HepG2 (cell line): ENCODE measurements around the gene ASTN1. TPM values are rescaled to one million over a fixed set of nuclear protein-coding genes. Genes with fewer than 3 reads are reported as not detected.

Experiments
- BHLHE40 ChIP-seq: IDR thresholded peaks from 2 replicates; pipeline ENCODE4 v1.6.1; 2011; ENCODE audit warnings: low read length, improper control_type of control experiment
- EED ChIP-seq: sonication (generic); formaldehyde crosslinking; IDR thresholded peaks from 2 replicates; pipeline ENCODE4 v1.5.0; 2020; ENCODE audit warnings: mild to moderate bottlenecking, missing genetic modification reagents
- HNRNPL ChIP-seq: fragments of 200-400 bp; formaldehyde crosslinking; IDR thresholded peaks from 2 replicates; pipeline ENCODE4 v1.6.1; 2017; ENCODE audit warnings: mild to moderate bottlenecking, low read depth, low read length
- SAP130 ChIP-seq: IDR thresholded peaks from 2 replicates; pipeline ENCODE4 v1.6.1; 2016; ENCODE audit warnings: low read depth
- SOX5 ChIP-seq: IDR thresholded peaks from 2 replicates; pipeline ENCODE4 v1.6.1; 2016; ENCODE audit warnings: borderline replicate concordance
- ZNF263 ChIP-seq: sonication (generic); formaldehyde crosslinking; IDR thresholded peaks from 2 replicates; pipeline ENCODE4 v1.4.0; 2020; ENCODE audit warnings: missing genetic modification reagents
- ZNF282 ChIP-seq: fragments of 450-650 bp; IDR thresholded peaks from 2 replicates; pipeline ENCODE4 v1.6.1; 2018; ENCODE audit not compliant: partially characterized antibody
- ZNF614 ChIP-seq: IDR thresholded peaks from 2 replicates; pipeline ENCODE4 v1.6.1; 2018; ENCODE audit warnings: missing biosample characterization, missing genetic modification reagents, inconsistent platforms, borderline replicate concordance
- ZNF674 ChIP-seq: sonication (generic); formaldehyde crosslinking; IDR thresholded peaks from 2 replicates; pipeline ENCODE4 v1.5.0; 2020; ENCODE audit warnings: low read depth, mild to moderate bottlenecking, missing genetic modification reagents
- ZNF720 ChIP-seq: sonication (generic); formaldehyde crosslinking; IDR thresholded peaks from 2 replicates; pipeline ENCODE4 v1.4.0; 2020; ENCODE audit warnings: missing genetic modification reagents
- polyA plus RNA-seq, 8 experiments: library from polyadenylated mRNA; depleted of rRNA in 3 of 8; stranded (reverse) in 7 of 8; unstranded in 1 of 8; fragments of >200 nt; fragmentation: Illumina TruSeq in 4 of 8; extraction: Trizol in 4 of 8; gene quantifications; 2 replicates each; pipeline versions ENCODE4 v1.2.1 to v1.2.3, GENCODE V29; 2011 to 2016; ENCODE audit warnings: low read depth in 4 of 8, missing spikeins in 1 of 8, mixed read lengths in 1 of 8; ENCODE audit not compliant: insufficient read depth in 1 of 8
- total RNA-seq, 5 experiments: library from RNA; depleted of rRNA; stranded (reverse); fragments of >200 nt; fragmentation: Illumina TruSeq; extraction: Trizol; gene quantifications; 2 replicates each; pipeline ENCODE4 v1.2.3, GENCODE V29; 2016; ENCODE audit warnings: low read depth in 1 of 5
- TF ChIP-seq, protein P1 (sequence below): IDR thresholded peaks from 2 replicates; pipeline ENCODE4 v1.4.0; 2020; ENCODE audit warnings: mild to moderate bottlenecking, missing genetic modification reagents
- TF ChIP-seq, protein P2 (sequence below): sonication (generic); formaldehyde crosslinking; IDR thresholded peaks from 2 replicates; pipeline ENCODE4 v1.5.1; 2020; ENCODE audit warnings: mild to moderate bottlenecking, missing genetic modification reagents, moderate library complexity
- TF ChIP-seq, protein P3 (sequence below): sonication (generic); formaldehyde crosslinking; IDR thresholded peaks from 2 replicates; pipeline ENCODE4 v1.5.1; 2020; ENCODE audit warnings: missing genetic modification reagents, mild to moderate bottlenecking, borderline replicate concordance
- TF ChIP-seq, protein P4 (sequence below): IDR thresholded peaks from 2 replicates; pipeline ENCODE4 v1.6.1; 2018; ENCODE audit warnings: missing genetic modification reagents, mild to moderate bottlenecking, missing compliant biosample characterization
- TF ChIP-seq, protein P5 (sequence below): sonication (generic); formaldehyde crosslinking; IDR thresholded peaks from 2 replicates; pipeline ENCODE4 v1.5.0; 2020; ENCODE audit warnings: mild to moderate bottlenecking, missing genetic modification reagents
- TF ChIP-seq, protein P6 (sequence below): conservative IDR thresholded peaks from 2 replicates; pipeline ENCODE4 v1.6.1; 2018; ENCODE audit warnings: missing genetic modification reagents

The ASTN1 gene
- total and polyA plus RNA-seq, 2 of the 13 experiments (the other 11 are each of a cell fraction or from before 2014, with no cell fraction given) = not detected

DNA sequence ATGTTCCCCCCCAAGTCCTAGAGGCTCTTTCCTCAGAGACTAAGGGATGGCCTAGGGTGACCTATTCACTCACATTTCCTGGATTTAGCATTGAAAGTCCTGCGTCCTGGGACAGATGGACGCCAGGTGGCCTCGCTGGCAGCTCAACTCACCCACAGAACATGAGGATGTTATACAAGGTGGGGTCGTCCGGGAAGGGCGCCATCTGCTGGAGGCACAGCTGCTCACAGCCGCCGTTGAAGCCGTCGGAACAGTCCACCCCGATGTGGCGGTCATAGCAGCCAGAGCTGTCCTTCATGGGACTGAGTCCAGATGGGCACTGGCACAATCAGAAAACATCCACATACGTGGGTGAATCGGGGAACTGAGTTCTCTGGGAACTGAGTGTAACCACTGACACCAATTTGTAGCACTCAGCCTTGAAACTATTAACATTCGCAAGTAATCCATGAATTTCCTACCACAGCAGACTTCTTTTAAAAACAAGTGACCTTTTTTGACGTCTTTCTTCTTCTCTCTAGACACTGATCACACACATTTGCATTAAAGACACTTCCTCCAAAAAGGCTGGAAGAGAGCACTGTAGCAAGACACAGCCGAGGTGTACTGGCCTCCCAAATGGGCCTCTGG lies 215.4 kb downstream of the ASTN1 start (continued):
- TF ChIP-seq, protein P1, sequence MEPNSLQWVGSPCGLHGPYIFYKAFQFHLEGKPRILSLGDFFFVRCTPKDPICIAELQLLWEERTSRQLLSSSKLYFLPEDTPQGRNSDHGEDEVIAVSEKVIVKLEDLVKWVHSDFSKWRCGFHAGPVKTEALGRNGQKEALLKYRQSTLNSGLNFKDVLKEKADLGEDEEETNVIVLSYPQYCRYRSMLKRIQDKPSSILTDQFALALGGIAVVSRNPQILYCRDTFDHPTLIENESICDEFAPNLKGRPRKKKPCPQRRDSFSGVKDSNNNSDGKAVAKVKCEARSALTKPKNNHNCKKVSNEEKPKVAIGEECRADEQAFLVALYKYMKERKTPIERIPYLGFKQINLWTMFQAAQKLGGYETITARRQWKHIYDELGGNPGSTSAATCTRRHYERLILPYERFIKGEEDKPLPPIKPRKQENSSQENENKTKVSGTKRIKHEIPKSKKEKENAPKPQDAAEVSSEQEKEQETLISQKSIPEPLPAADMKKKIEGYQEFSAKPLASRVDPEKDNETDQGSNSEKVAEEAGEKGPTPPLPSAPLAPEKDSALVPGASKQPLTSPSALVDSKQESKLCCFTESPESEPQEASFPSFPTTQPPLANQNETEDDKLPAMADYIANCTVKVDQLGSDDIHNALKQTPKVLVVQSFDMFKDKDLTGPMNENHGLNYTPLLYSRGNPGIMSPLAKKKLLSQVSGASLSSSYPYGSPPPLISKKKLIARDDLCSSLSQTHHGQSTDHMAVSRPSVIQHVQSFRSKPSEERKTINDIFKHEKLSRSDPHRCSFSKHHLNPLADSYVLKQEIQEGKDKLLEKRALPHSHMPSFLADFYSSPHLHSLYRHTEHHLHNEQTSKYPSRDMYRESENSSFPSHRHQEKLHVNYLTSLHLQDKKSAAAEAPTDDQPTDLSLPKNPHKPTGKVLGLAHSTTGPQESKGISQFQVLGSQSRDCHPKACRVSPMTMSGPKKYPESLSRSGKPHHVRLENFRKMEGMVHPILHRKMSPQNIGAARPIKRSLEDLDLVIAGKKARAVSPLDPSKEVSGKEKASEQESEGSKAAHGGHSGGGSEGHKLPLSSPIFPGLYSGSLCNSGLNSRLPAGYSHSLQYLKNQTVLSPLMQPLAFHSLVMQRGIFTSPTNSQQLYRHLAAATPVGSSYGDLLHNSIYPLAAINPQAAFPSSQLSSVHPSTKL (CRISPR knock-in tag) = peak; percentile 33; the same call in 1 of the 2 replicates
- TF ChIP-seq SOX5 (CRISPR knock-in tag) (peak; percentile 11; the same call in 1 of the 2 replicates), ZNF614 (peak; percentile 63; the same call in 1 of the 2 replicates), ZNF282 (no peak), ZNF263 (CRISPR knock-in tag) (no peak), ZNF720 (CRISPR knock-in tag) (no peak), HNRNPL (no peak), EED (CRISPR knock-in tag) (no peak), ZNF674 (CRISPR knock-in tag) (no peak), SAP130 (CRISPR knock-in tag) (no peak), BHLHE40 (0 out of 2 replicates have a peak, but pooled peaks have one; percentile 9)
- TF ChIP-seq, protein P2, sequence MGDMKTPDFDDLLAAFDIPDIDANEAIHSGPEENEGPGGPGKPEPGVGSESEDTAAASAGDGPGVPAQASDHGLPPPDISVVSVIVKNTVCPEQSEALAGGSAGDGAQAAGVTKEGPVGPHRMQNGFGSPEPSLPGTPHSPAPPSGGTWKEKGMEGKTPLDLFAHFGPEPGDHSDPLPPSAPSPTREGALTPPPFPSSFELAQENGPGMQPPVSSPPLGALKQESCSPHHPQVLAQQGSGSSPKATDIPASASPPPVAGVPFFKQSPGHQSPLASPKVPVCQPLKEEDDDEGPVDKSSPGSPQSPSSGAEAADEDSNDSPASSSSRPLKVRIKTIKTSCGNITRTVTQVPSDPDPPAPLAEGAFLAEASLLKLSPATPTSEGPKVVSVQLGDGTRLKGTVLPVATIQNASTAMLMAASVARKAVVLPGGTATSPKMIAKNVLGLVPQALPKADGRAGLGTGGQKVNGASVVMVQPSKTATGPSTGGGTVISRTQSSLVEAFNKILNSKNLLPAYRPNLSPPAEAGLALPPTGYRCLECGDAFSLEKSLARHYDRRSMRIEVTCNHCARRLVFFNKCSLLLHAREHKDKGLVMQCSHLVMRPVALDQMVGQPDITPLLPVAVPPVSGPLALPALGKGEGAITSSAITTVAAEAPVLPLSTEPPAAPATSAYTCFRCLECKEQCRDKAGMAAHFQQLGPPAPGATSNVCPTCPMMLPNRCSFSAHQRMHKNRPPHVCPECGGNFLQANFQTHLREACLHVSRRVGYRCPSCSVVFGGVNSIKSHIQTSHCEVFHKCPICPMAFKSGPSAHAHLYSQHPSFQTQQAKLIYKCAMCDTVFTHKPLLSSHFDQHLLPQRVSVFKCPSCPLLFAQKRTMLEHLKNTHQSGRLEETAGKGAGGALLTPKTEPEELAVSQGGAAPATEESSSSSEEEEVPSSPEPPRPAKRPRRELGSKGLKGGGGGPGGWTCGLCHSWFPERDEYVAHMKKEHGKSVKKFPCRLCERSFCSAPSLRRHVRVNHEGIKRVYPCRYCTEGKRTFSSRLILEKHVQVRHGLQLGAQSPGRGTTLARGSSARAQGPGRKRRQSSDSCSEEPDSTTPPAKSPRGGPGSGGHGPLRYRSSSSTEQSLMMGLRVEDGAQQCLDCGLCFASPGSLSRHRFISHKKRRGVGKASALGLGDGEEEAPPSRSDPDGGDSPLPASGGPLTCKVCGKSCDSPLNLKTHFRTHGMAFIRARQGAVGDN (CRISPR knock-in tag) = peak; percentile 37
- TF ChIP-seq, protein P3, sequence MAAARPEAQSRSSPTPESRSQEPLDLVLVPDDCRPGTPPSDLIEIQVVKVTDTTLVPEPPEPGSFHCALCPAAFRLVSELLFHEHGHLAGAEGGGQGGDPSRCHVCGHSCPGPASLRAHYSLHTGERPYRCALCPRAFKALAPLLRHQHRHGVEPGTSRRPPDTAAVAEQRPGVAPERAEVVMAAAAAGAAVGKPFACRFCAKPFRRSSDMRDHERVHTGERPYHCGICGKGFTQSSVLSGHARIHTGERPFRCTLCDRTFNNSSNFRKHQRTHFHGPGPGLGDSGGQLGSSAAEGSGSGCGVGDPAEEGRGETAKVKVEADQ = no peak
- TF ChIP-seq, protein P4, sequence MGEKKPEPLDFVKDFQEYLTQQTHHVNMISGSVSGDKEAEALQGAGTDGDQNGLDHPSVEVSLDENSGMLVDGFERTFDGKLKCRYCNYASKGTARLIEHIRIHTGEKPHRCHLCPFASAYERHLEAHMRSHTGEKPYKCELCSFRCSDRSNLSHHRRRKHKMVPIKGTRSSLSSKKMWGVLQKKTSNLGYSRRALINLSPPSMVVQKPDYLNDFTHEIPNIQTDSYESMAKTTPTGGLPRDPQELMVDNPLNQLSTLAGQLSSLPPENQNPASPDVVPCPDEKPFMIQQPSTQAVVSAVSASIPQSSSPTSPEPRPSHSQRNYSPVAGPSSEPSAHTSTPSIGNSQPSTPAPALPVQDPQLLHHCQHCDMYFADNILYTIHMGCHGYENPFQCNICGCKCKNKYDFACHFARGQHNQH (CRISPR knock-in tag) = no peak
- TF ChIP-seq, protein P5, sequence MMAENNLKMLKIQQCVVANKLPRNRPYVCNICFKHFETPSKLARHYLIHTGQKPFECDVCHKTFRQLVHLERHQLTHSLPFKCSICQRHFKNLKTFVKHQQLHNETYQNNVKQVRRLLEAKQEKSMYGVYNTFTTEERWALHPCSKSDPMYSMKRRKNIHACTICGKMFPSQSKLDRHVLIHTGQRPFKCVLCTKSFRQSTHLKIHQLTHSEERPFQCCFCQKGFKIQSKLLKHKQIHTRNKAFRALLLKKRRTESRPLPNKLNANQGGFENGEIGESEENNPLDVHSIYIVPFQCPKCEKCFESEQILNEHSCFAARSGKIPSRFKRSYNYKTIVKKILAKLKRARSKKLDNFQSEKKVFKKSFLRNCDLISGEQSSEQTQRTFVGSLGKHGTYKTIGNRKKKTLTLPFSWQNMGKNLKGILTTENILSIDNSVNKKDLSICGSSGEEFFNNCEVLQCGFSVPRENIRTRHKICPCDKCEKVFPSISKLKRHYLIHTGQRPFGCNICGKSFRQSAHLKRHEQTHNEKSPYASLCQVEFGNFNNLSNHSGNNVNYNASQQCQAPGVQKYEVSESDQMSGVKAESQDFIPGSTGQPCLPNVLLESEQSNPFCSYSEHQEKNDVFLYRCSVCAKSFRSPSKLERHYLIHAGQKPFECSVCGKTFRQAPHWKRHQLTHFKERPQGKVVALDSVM (CRISPR knock-in tag) = no peak
- TF ChIP-seq, protein P6, sequence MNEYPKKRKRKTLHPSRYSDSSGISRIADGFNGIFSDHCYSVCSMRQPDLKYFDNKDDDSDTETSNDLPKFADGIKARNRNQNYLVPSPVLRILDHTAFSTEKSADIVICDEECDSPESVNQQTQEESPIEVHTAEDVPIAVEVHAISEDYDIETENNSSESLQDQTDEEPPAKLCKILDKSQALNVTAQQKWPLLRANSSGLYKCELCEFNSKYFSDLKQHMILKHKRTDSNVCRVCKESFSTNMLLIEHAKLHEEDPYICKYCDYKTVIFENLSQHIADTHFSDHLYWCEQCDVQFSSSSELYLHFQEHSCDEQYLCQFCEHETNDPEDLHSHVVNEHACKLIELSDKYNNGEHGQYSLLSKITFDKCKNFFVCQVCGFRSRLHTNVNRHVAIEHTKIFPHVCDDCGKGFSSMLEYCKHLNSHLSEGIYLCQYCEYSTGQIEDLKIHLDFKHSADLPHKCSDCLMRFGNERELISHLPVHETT = no peak
